HG03159 (cell line): ENCODE measurements around the gene CCDC92.

Source experiments
- ATAC-seq: cut with Tn5 transposase; IDR thresholded peaks from one replicate; pipeline ENCODE4 v1.9.1; 2021; ENCODE audit warnings: mild to moderate bottlenecking, moderate library complexity; ENCODE audit not compliant: unreplicated experiment

Gene CCDC92

GRCh38 chr12:123979566-123979965 lies 6.9 kb upstream of the CCDC92 start:
- no peak for ATAC-seq

GRCh38 chr12:123976227-123976826 lies 3.7 kb upstream of the CCDC92 start:
- ATAC-seq: no peak

GRCh38 chr12:123973552-123974341 lies 1.1 kb upstream of the CCDC92 start:
- peak; percentile 14 for ATAC-seq

- ATAC-seq: peak; percentile 13
Observed at GRCh38 chr12:123971770-123972456, 718 bp downstream of the CCDC92 start.

- no peak for ATAC-seq
Observed at GRCh38 chr12:123971449-123971769, 1.2 kb downstream of the CCDC92 start.

GRCh38 chr12:123967121-123967586 lies 5.5 kb downstream of the CCDC92 start:
- ATAC-seq: no peak

- ATAC-seq: no peak
Observed at GRCh38 chr12:123966596-123966995, 6.0 kb downstream of the CCDC92 start.

- ATAC-seq: no peak
Observed at GRCh38 chr12:123965382-123965781, 7.2 kb downstream of the CCDC92 start.

- ATAC-seq: no peak
Observed at GRCh38 chr12:123963821-123964220, 8.8 kb downstream of the CCDC92 start.

GRCh38 chr12:123962513-123962912 lies 10.1 kb downstream of the CCDC92 start:
- no peak for ATAC-seq

- ATAC-seq: no peak
Observed at GRCh38 chr12:123961585-123962345, 10.9 kb downstream of the CCDC92 start.

GRCh38 chr12:123960856-123961255 lies 11.8 kb downstream of the CCDC92 start:
- ATAC-seq: no peak

GRCh38 chr12:123960029-123960735 lies 12.4 kb downstream of the CCDC92 start:
- ATAC-seq: no peak

GRCh38 chr12:123958876-123959275 lies 13.8 kb downstream of the CCDC92 start:
- ATAC-seq: no peak

- no peak for ATAC-seq
Observed at GRCh38 chr12:123958462-123958861, 14.2 kb downstream of the CCDC92 start.

GRCh38 chr12:123957196-123957595 lies 15.4 kb downstream of the CCDC92 start:
- no peak for ATAC-seq

- no peak for ATAC-seq
Observed at GRCh38 chr12:123956249-123956648, 16.4 kb downstream of the CCDC92 start.

- no peak for ATAC-seq
Observed at GRCh38 chr12:123954647-123955350, 17.8 kb downstream of the CCDC92 start.

GRCh38 chr12:123952037-123952436 lies 20.6 kb downstream of the CCDC92 start:
- no peak for ATAC-seq

GRCh38 chr12:123951467-123951866 lies 21.2 kb downstream of the CCDC92 start:
- ATAC-seq: no peak
